ENCODE measurements around the gene IRF7.

- no peak for TF ChIP-seq CTCF (IDR thresholded peaks at IDR 0.05; ENCODE audit: extremely low read depth in 1 of 2, insufficient read depth in 1 of 2, low read depth in 1 of 2, low read length in 2 of 2)
- no peak for TF ChIP-seq EZH2 (IDR thresholded peaks at IDR 0.05; ENCODE audit: borderline replicate concordance, low read depth, low read length, severe bottlenecking)
- TF ChIP-seq MYC (IDR thresholded peaks at IDR 0.05; ENCODE audit: low read depth, low read length), result no peak
- TF ChIP-seq POLR2A (IDR thresholded peaks at IDR 0.05; ENCODE audit: low read depth, low read length), result no peak
- no peak for TF ChIP-seq JUN (IDR thresholded peaks at IDR 0.05; ENCODE audit: borderline replicate concordance, insufficient read depth, insufficient read length, low read depth)
- no peak for TF ChIP-seq MAX (IDR thresholded peaks at IDR 0.05; ENCODE audit: insufficient read depth, insufficient read length)
These were observed 37.3 kb downstream of the IRF7 start for GRCh38 chr11:578276-579035.
